SU-DHL-6 (cell line): ENCODE measurements around the gene CDKAL1.

Experiments used
- CTCF ChIP-seq: fragments of 200-600 bp; sonication (generic); IDR thresholded peaks from one replicate; pipeline ENCODE4 v1.5.1; 2017; ENCODE audit warnings: antibody characterized with exemption, mild to moderate bottlenecking, low read length, moderate library complexity; ENCODE audit not compliant: insufficient read depth, poor library complexity, severe bottlenecking
- EZH2phosphoT487 ChIP-seq: fragments of 200-600 bp; sonication (generic), shearing (Covaris generic); conservative IDR thresholded peaks from 2 replicates; pipeline ENCODE4 v1.6.1; 2018; ENCODE audit warnings: mild to moderate bottlenecking, antibody characterized with exemption, low read length, moderate library complexity, mixed read lengths

GRCh38 chr6:20631549-20631924 lies 97.3 kb downstream of the CDKAL1 start:
- TF ChIP-seq CTCF (no peak), EZH2phosphoT487 (no peak)
